Heart right ventricle (tissue), 16 donors: ENCODE results near the gene EZR. TPM values are rescaled to one million over a fixed set of nuclear protein-coding genes. Genes with fewer than 3 reads are reported as not detected.

Experiments
- ATAC-seq, 8 donors: fragments of 200-7000 bp; cut with Tn5 transposase; one replicate each; pipeline ENCODE4 v1.9.1; 2020; ENCODE audit warnings: mild to moderate bottlenecking in 8 of 8, moderate library complexity in 8 of 8, moderate number of reproducible peaks in 1 of 8
- DNase-seq, 2 donors: peaks; one replicate each; pipeline ENCODE4 v3.0.0-alpha.2; 2020
- H3K27ac ChIP-seq, 10 donors: fragments of 200-600 bp; sonication (generic) in 2 of 10; one replicate each; pipeline versions ENCODE4 v1.5.0 to v1.8.0; 2020 to 2022; ENCODE audit warnings: mild to moderate bottlenecking in 3 of 10
- H3K27me3 ChIP-seq, 7 donors: fragments of 200-600 bp; one replicate each; pipeline ENCODE4 v1.8.0; 2021 to 2022; ENCODE audit warnings: mild to moderate bottlenecking in 2 of 7
- H3K36me3 ChIP-seq, 9 donors: fragments of 200-600 bp; sonication (generic) in 1 of 9; one replicate each; pipeline versions ENCODE4 v1.5.0 to v1.8.0; 2020 to 2022; ENCODE audit warnings: mild to moderate bottlenecking in 2 of 9
- H3K4me1 ChIP-seq, 9 donors: fragments of 200-600 bp; sonication (generic) in 1 of 9; one replicate each; pipeline versions ENCODE4 v1.5.0 to v1.8.0; 2020 to 2022; ENCODE audit warnings: mild to moderate bottlenecking in 4 of 9
- H3K4me3 ChIP-seq, 10 donors: fragments of 200-600 bp; sonication (generic) in 2 of 10; one replicate each; pipeline versions ENCODE4 v1.5.0 to v1.8.0; 2020 to 2022; ENCODE audit warnings: mild to moderate bottlenecking in 7 of 10, moderate library complexity in 2 of 10
- H3K9me3 ChIP-seq, 11 donors: fragments of 200-600 bp in 10 of 11; sonication (generic) in 2 of 11; one replicate each; pipeline versions ENCODE4 v1.5.0 to v1.8.0; 2013 to 2022; ENCODE audit warnings: mild to moderate bottlenecking in 2 of 11, control low read depth in 1 of 11, moderate library complexity in 1 of 11
- CTCF ChIP-seq, 9 donors: fragments of 200-600 bp; sonication (generic) in 2 of 9; IDR thresholded peaks; one replicate each; pipeline versions ENCODE4 v1.5.0 to v1.8.0; 2021 to 2022; ENCODE audit warnings: antibody characterized with exemption in 9 of 9, mild to moderate bottlenecking in 5 of 9, moderate library complexity in 1 of 9
- whole genome bisulfite sequencing, 2 donors: extraction: QIAGEN DNeasy Blood & Tissue Kit; methylation state at CpG; one replicate each; pipeline ENCODE4 v1.1.7; 2013; ENCODE audit warnings: inconsistent platforms in 1 of 2; 5-methylcytosine and 5-hydroxymethylcytosine counted together
- intact Hi-C, 10 donors: fragments of 100-400 bp; cut with DNase I; formaldehyde crosslinking; loops; one replicate each; pipeline versions ENCODE4 v1.11.1 to v1.14.2; 2022
- polyA plus RNA-seq, 2 donors: library from polyadenylated mRNA; stranded (reverse); fragments of 200-250 nt; gene quantifications; one replicate each; pipeline ENCODE4 v1.2.3, GENCODE V29; 2013
- total RNA-seq, 10 donors: library from RNA; stranded (reverse); fragmentation: NEBNext Ultra II Directional in 3 of 10; extraction: Animal tissue kit (Norgen Biotek cat#: 25700) in 3 of 10; gene quantifications; one replicate each; pipeline versions ENCODE4 v1.2.1 to v1.2.4, GENCODE V29; 2021 to 2023
- donor health status: Arrhythmogenic right ventricular cardiomyopathy.
- donor health status: ischemic (EF 13 %, LVEDD 7.1; RV severe dilation, severe dysfunction).
- donor health status: healthy with polysubstance abuse.
- donor health status: DM: no; HTN: yes; CAD: no.
- donor health status: DM: no; HTN: no; CAD: no.
- donor health status: ischemic (EF 25% LVEDD 6.9; RV normal size, moderate dysfunction).
- donor health status: ischemic (EF 25% LVEDD 5.7; RV mildly dilated, moderate dysfunction).
- donor health status: healthy.
- donor health status: DM: yes; HTN: yes; CAD: no.
- donor health status: Ischemic cardiomyopathy.
- donor health status: ischemic (EF 35%, LVEDD 5.7; RV mildly dilated, moderate dysfunction).
- donor health status: nonischemic (EF 11% LVEDD 7.7; RV severe dilation, severe dysfunction).
- donor health status: DM: yes; HTN: yes; CAD: no.
- donor health status: PGD.
- donor health status: ischemic (EF 29% LVEDD 5.4; RV normal size, mild dysfunction).
- donor health status: nonischemic (EF 23%, LVEDD 6.1; RV moderate dilation, normal function).

EZR gene
- total and polyA plus RNA-seq, 12 donors, result 90.3 to 322 (median 186) TPM

DNA sequence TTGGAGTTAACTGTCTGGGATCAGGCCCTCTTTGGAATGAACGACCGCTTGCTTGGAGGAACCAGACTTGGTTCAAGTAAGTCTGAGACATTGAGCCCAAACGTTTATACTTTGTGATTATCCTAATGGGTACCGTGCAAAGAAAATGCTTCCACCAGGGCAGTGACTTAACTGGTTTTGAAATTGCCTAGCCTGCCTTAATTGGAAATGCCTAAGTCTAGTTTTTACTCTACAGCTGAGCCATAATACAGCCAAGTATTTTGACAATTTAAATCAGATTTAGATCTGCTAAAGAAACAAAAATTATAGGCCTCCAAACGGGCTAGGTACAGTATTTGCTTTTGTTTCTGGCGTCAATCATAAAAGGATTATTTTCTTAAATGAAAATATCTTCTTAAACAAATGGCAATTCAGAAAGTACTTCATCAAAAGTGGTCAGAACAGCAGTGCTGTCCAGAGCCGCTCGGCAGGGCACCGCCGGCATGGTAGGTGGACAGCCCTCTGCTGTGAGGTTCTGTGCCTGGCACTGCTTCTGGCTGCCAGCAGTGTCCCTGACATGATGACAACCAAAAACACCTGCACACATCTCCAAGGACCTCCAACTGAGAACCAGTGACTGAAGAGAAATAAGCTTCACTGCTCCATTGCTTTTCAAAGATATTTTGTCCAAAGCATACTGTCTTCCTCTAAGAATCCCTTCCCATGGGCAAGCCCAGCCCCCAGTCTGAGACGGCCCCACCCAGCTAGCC, 55.6 kb downstream of the EZR start:
- peak in 1 of 8 donors; percentile 21 for ATAC-seq
- peaks cover 0 to 25% (median 13%) of the 10 kb centered on the region in 9 donors for H3K4me1 ChIP-seq
- no peak overlapping the region for H3K4me3 ChIP-seq
- H3K27me3 ChIP-seq, result no peaks in the 10 kb centered on the region
- peaks cover 0 to 68% (median 36%) of the 10 kb centered on the region in 9 donors for H3K36me3 ChIP-seq
- H3K27ac ChIP-seq, result peak overlapping the region in 4 of 10 donors; percentile 1 to 42 (median 22)
- 64 to 68% methylated on average over 11 of the region's 11 CpGs for WGBS, 2 donors
- H3K9me3 ChIP-seq, result no peaks in the 10 kb centered on the region
- intact Hi-C loops, result no loop called here
- no peak for DNase-seq
- TF ChIP-seq CTCF (IDR thresholded peaks at IDR 0.05), result no peak

DNA sequence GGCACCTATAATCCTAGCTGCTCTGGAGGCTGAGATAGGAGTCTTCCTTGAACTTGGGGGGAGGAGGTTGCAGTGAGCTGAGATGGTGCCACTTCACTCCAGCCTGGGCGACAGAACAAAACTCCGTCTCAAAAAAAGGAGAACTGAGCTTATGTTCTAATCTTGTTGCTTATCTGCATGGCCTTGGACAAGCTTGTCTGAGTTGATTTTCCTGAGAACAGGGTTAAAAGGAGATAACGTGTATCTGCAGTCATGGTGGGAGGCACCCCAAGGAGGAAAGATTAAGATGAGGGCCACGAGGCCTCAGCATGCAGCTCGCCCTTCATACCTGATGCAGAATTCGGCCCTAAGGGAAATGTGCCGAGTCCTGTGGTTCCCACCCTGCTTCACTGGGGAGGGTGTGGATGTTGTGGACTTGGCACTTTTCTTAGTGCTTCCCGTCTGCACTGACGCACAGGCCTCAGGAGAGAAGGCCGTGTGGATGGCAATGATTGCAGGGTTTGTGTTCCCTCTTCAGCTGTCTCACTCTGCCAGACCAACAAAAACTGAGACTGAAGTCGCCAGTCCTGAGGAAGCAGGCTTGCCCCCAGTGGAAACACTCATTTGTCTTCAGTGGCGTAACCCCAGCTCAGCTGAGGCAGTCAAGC, 56.3 kb downstream of the EZR start:
- whole genome bisulfite sequencing, 2 donors, result 67 to 80% methylated on average over 12 of the region's 12 CpGs
- H3K27ac ChIP-seq, result peak overlapping the region in 4 of 10 donors; percentile 1 to 42 (median 22)
- H3K4me1 ChIP-seq, result peaks cover 0 to 18% (median 6%) of the 10 kb centered on the region in 9 donors
- H3K27me3 ChIP-seq, result no peaks in the 10 kb centered on the region
- H3K4me3 ChIP-seq, result no peak overlapping the region
- intact Hi-C loops, result no loop called here
- no peaks in the 10 kb centered on the region for H3K9me3 ChIP-seq
- H3K36me3 ChIP-seq, result peaks cover 0 to 61% (median 29%) of the 10 kb centered on the region in 9 donors
- ATAC-seq (peak in 4 of 8 donors; percentile 4 to 67 (median 8)), DNase-seq (no peak)
- no peak for TF ChIP-seq CTCF (IDR thresholded peaks at IDR 0.05)

- no peaks in the 10 kb centered on the region for H3K9me3 ChIP-seq
- peaks cover 0 to 6% (median 0%) of the 10 kb centered on the region in 9 donors for H3K4me1 ChIP-seq
- no peak for DNase-seq
- ATAC-seq, result no peak
- H3K4me3 ChIP-seq, result no peak overlapping the region
- no peak for TF ChIP-seq CTCF (IDR thresholded peaks at IDR 0.05)
- H3K27ac ChIP-seq, result no peak overlapping the region
- no peaks in the 10 kb centered on the region for H3K27me3 ChIP-seq
- peaks cover 0 to 49% (median 21%) of the 10 kb centered on the region in 9 donors for H3K36me3 ChIP-seq
- intact Hi-C loops, result no loop called here
- WGBS, 2 donors, result 95 to 98% methylated on average over 10 of the region's 10 CpGs
Observed at GRCh38 chr6:158761746-158762145, 57.4 kb downstream of the EZR start.

- Histone ChIP-seq H3K27me3 (no peaks in the 10 kb centered on the region), H3K9me3 (no peaks in the 10 kb centered on the region), H3K27ac (no peak overlapping the region), H3K4me3 (no peak overlapping the region), H3K4me1 (peaks cover 0 to 5% (median 0%) of the 10 kb centered on the region in 9 donors), H3K36me3 (peaks cover 0 to 39% (median 13%) of the 10 kb centered on the region in 9 donors)
- DNase-seq (no peak), ATAC-seq (peak in 1 of 8 donors; percentile 5)
- no peak for TF ChIP-seq CTCF (IDR thresholded peaks at IDR 0.05)
- WGBS, 2 donors, result 76 to 77% methylated on average over 17 of the region's 17 CpGs
- intact Hi-C loops, result no loop called here
Observed at GRCh38 chr6:158760618-158761250, 58.4 kb downstream of the EZR start.
